HUES48 (cell line): ENCODE results near the gene ADIPOR2.
A peak's percentile ranks its signal among the peaks of the same experiment; 100 is the strongest.

Experiments
- H3K27ac ChIP-seq: one replicate; pipeline ENCODE4 v1.7.0; 2013; ENCODE audit warnings: low read depth, low read length, inconsistent platforms
- H3K27me3 ChIP-seq: 2 replicates; pipeline ENCODE4 v1.6.1; 2013; ENCODE audit warnings: mild to moderate bottlenecking, low read length; ENCODE audit not compliant: control insufficient read depth, insufficient read depth
- H3K36me3 ChIP-seq: 2 replicates; pipeline ENCODE4 v1.6.1; 2013; ENCODE audit warnings: low read length; ENCODE audit not compliant: control insufficient read depth, insufficient read depth
- H3K4me1 ChIP-seq: 2 replicates; pipeline ENCODE4 v1.6.1; 2013; ENCODE audit warnings: mild to moderate bottlenecking, low read length; ENCODE audit not compliant: control insufficient read depth, insufficient read depth
- H3K4me3 ChIP-seq: 2 replicates; pipeline ENCODE4 v1.5.1; 2013; ENCODE audit warnings: mild to moderate bottlenecking, low read depth, low read length
- H3K9ac ChIP-seq: 2 replicates; pipeline ENCODE4 v1.6.1; 2013; ENCODE audit warnings: mild to moderate bottlenecking, low read depth, low read length, moderate library complexity
- H3K9me3 ChIP-seq: 2 replicates; pipeline ENCODE4 v1.6.1; 2013; ENCODE audit warnings: low read length; ENCODE audit not compliant: control insufficient read depth, insufficient read depth

Gene ADIPOR2

GRCh38 chr12:1761857-1762256 is 71.0 kb downstream of the ADIPOR2 start:
- Histone ChIP-seq H3K4me1 (peaks cover 15% of the 10 kb centered on the region; the same call in 1 of the 2 replicates), H3K4me3 (no peak overlapping the region), H3K27me3 (no peaks in the 10 kb centered on the region), H3K9me3 (no peaks in the 10 kb centered on the region), H3K36me3 (peaks cover 11% of the 10 kb centered on the region; the same call in 1 of the 2 replicates), H3K9ac (no peak overlapping the region), H3K27ac (no peak overlapping the region)

- Histone ChIP-seq H3K36me3 (no peaks in the 10 kb centered on the region), H3K27me3 (no peaks in the 10 kb centered on the region), H3K27ac (no peak overlapping the region), H3K4me3 (no peak overlapping the region), H3K9me3 (no peaks in the 10 kb centered on the region), H3K9ac (no peak overlapping the region), H3K4me1 (peaks cover 15% of the 10 kb centered on the region; the same call in 1 of the 2 replicates)
Observed at GRCh38 chr12:1763153-1763552, 72.3 kb downstream of the ADIPOR2 start.

DNA sequence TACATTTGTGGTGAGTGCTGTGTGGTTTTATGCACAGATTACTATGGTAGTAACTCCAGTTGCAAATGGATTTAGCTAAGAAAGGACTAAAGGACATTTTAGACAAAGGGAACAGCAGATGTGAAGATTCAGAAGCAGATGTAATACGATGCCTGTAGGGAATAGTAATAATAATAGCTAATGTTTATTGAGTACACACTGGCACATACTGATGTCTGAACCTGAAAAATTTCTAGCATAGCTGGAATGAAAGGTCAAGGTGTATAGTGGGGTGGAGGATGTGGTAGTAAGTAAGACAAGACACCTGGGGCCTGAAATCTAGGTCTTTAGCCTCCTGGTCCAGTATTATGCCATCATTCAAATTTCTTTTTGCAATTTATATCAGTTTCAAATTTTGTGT is 75.2 kb downstream of the ADIPOR2 start:
- Histone ChIP-seq H3K36me3 (no peaks in the 10 kb centered on the region), H3K4me3 (no peak overlapping the region), H3K27me3 (no peaks in the 10 kb centered on the region), H3K9me3 (no peaks in the 10 kb centered on the region), H3K27ac (no peak overlapping the region), H3K4me1 (peaks cover 6% of the 10 kb centered on the region; the same call in 1 of the 2 replicates), H3K9ac (no peak overlapping the region)

DNA sequence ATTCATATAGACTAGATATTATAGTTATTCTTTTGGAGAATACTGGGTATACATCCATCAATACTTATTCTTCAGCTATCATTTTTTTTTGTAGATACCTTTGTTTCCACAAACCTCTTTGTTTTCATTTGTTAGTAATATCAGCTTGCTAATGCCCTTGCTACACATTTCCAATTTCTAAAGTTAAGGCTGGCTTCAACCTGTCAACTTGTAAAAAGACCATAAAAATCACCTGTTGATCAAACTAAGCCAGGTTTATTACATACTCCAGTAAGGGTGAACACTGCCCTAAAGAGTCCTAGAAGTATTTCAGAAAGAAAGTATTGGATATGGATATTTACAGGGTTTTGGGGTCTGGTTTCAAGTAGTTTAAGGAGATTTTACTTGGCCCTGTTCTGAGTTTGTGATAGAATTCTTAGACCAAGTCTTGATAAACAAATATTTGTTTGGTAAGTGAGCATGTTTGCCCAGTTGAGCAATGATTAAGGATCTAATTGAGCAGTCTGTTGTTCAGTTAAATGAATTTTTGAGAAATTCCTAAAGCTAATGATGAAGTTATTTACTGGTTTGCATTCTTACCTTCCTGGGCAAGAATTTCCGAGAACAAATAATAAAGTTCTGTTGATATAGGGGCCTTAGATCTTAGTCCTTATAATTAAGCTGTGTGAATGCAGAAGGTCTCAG is 76.7 kb downstream of the ADIPOR2 start:
- H3K4me3 ChIP-seq, result no peak overlapping the region
- H3K27me3 ChIP-seq, result no peaks in the 10 kb centered on the region
- H3K27ac ChIP-seq, result no peak overlapping the region
- H3K36me3 ChIP-seq, result no peaks in the 10 kb centered on the region
- H3K4me1 ChIP-seq, result peaks cover 6% of the 10 kb centered on the region; the same call in 1 of the 2 replicates
- no peaks in the 10 kb centered on the region for H3K9me3 ChIP-seq
- H3K9ac ChIP-seq, result no peak overlapping the region

GRCh38 chr12:1768615-1769014 is 77.7 kb downstream of the ADIPOR2 start:
- peaks cover 10% of the 10 kb centered on the region; the same call in 1 of the 2 replicates for H3K36me3 ChIP-seq

GRCh38 chr12:1769809-1770494 is 79.1 kb downstream of the ADIPOR2 start:
- H3K27me3 ChIP-seq, result no peaks in the 10 kb centered on the region
- peaks cover 6% of the 10 kb centered on the region; the same call in 1 of the 2 replicates for H3K4me1 ChIP-seq
- no peak overlapping the region for H3K9ac ChIP-seq
- peaks cover 11% of the 10 kb centered on the region; the same call in 1 of the 2 replicates for H3K36me3 ChIP-seq
- H3K9me3 ChIP-seq, result no peaks in the 10 kb centered on the region
- no peak overlapping the region for H3K4me3 ChIP-seq
- H3K27ac ChIP-seq, result no peak overlapping the region

More at GRCh38 chr12:1768615-1769014, 77.7 kb downstream of the ADIPOR2 start:
- no peaks in the 10 kb centered on the region for H3K27me3 ChIP-seq
- H3K9me3 ChIP-seq, result no peaks in the 10 kb centered on the region
- H3K4me3 ChIP-seq, result no peak overlapping the region
- H3K4me1 ChIP-seq, result peaks cover 6% of the 10 kb centered on the region; the same call in 1 of the 2 replicates
- no peak overlapping the region for H3K27ac ChIP-seq
- no peak overlapping the region for H3K9ac ChIP-seq

GRCh38 chr12:1773937-1774655 is 83.2 kb downstream of the ADIPOR2 start:
- Histone ChIP-seq H3K27ac (no peak overlapping the region), H3K27me3 (no peaks in the 10 kb centered on the region), H3K9ac (no peak overlapping the region), H3K4me1 (peaks cover 14% of the 10 kb centered on the region), H3K9me3 (no peaks in the 10 kb centered on the region), H3K4me3 (no peak overlapping the region), H3K36me3 (peaks cover 15% of the 10 kb centered on the region)

DNA sequence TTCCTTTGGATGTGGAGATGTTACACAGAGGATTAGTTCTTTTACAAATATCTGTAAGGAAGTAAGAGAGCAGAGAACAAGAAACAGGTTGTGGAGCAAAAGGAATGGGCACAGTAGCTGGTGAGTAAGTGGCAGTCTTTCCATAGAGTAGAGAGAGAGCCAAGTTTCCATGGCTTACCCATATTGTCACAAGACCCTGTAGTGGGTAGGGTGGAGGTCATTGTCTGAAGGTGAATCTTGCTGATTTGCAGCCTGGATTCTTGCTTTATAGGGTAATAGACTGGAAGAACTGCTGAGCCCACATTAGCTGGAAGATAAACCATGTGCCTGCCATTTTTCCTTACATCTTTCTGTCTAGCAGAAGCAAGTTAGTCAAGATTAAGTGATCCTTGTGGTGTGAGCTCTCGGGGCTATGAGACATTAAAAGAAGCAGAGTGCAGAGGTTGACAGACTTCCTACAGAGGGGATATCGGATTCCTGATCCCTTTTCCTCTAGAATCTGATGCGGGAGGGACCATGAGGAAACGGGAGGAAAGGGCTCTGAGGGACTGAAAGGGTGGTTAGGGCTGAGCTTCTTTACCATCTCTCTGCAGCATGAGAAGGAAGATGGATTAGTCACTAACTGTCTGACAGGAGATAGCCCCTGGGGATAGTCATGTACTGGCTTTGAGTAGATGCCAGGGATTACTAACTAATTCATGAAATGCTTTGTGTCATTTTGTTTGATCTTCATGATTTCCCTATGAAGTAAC is 85.5 kb downstream of the ADIPOR2 start:
- Histone ChIP-seq H3K27ac (peak overlapping the region; percentile 27), H3K9ac (no peak overlapping the region), H3K4me1 (peaks cover 14% of the 10 kb centered on the region), H3K4me3 (no peak overlapping the region), H3K27me3 (no peaks in the 10 kb centered on the region), H3K36me3 (peaks cover 26% of the 10 kb centered on the region), H3K9me3 (no peaks in the 10 kb centered on the region)

DNA sequence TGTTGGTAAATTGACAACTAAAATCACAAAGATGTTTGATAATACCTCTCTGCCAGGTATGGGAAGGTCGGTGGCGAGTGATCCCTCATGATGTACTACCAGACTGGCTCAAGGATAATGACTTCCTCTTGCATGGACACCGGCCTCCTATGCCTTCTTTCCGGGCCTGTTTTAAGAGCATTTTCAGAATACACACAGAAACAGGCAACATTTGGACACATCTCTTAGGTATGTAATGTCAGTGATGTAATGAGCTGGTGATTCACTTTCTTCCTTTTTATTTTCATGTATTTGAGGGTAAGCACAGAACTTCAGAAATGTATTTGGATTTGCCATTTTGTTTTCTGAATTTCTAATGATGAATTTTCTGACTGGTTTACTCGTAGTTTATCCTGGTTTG is 86.9 kb downstream of the ADIPOR2 start:
- no peak overlapping the region for H3K4me3 ChIP-seq
- H3K36me3 ChIP-seq, result peaks cover 34% of the 10 kb centered on the region
- peaks cover 17% of the 10 kb centered on the region for H3K4me1 ChIP-seq
- no peak overlapping the region for H3K9ac ChIP-seq
- H3K9me3 ChIP-seq, result no peaks in the 10 kb centered on the region
- no peak overlapping the region for H3K27ac ChIP-seq
- no peaks in the 10 kb centered on the region for H3K27me3 ChIP-seq

DNA sequence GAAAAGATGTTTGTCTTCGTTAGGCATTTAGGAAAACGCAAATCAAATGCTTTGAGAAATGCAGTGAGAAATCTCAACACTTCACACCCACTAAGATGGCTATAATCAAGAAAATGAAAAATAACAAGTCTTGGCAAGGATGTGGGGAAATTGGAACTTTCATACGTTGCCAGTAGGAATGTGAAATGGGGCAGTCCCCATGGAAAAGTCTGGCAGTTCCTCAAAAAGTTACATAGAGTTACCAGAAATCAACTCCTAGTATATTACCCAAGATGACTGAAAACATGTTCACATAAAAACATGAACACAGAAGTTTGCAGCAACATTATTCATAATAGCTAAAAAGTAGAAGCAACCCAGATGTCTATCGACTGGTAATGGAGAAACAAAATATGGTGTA is 88.0 kb downstream of the ADIPOR2 start:
- H3K27ac ChIP-seq, result no peak overlapping the region
- no peak overlapping the region for H3K9ac ChIP-seq
- H3K9me3 ChIP-seq, result no peaks in the 10 kb centered on the region
- H3K27me3 ChIP-seq, result no peaks in the 10 kb centered on the region
- peaks cover 28% of the 10 kb centered on the region for H3K36me3 ChIP-seq
- H3K4me1 ChIP-seq, result peaks cover 17% of the 10 kb centered on the region
- no peak overlapping the region for H3K4me3 ChIP-seq
